ENCODE data around the gene SLC25A39. TPM values are rescaled to one million over a fixed set of nuclear protein-coding genes. Genes with fewer than 3 reads are reported as not detected.
A peak's percentile ranks its signal among the peaks of the same experiment; 100 is the strongest.

Gene SLC25A39
- total and polyA plus RNA-seq, 9 of the 15 experiments (the other 6 are each of a cell fraction or from before 2014, with no cell fraction given) = 4.8 to 267 (median 140) TPM

DNA sequence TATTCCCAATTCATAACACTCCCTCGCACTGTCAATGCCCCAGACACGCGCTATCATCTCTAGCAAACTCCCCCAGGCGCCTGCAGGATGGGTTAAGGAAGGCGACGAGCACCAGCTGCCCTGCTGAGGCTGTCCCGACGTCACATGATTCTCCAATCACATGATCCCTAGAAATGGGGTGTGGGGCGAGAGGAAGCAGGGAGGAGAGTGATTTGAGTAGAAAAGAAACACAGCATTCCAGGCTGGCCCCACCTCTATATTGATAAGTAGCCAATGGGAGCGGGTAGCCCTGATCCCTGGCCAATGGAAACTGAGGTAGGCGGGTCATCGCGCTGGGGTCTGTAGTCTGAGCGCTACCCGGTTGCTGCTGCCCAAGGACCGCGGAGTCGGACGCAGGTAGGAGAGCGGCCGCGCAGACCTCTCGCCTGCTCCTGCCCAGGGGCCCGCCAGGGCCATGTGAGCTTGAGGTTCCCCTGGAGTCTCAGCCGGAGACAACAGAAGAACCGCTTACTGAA lies 20.4 kb upstream of the SLC25A39 start, which contains the start of gene GRN (continued):
- no peak for TF ChIP-seq NR2C1 (IDR thresholded peaks at IDR 0.05)
- TF ChIP-seq NR2C1 (tag; IDR thresholded peaks at IDR 0.05) = no peak
- TF ChIP-seq, protein P1, sequence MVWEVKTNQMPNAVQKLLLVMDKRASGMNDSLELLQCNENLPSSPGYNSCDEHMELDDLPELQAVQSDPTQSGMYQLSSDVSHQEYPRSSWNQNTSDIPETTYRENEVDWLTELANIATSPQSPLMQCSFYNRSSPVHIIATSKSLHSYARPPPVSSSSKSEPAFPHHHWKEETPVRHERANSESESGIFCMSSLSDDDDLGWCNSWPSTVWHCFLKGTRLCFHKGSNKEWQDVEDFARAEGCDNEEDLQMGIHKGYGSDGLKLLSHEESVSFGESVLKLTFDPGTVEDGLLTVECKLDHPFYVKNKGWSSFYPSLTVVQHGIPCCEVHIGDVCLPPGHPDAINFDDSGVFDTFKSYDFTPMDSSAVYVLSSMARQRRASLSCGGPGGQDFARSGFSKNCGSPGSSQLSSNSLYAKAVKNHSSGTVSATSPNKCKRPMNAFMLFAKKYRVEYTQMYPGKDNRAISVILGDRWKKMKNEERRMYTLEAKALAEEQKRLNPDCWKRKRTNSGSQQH (CRISPR knock-in tag; IDR thresholded peaks at IDR 0.05) = no peak
- TF ChIP-seq BCL6 (CRISPR knock-in tag; IDR thresholded peaks at IDR 0.05) = no peak
- peak; percentile 96 for TF ChIP-seq NFYB (IDR thresholded peaks at IDR 0.05; ENCODE audit: extremely low read depth, insufficient read length)
- TF ChIP-seq, protein P2, sequence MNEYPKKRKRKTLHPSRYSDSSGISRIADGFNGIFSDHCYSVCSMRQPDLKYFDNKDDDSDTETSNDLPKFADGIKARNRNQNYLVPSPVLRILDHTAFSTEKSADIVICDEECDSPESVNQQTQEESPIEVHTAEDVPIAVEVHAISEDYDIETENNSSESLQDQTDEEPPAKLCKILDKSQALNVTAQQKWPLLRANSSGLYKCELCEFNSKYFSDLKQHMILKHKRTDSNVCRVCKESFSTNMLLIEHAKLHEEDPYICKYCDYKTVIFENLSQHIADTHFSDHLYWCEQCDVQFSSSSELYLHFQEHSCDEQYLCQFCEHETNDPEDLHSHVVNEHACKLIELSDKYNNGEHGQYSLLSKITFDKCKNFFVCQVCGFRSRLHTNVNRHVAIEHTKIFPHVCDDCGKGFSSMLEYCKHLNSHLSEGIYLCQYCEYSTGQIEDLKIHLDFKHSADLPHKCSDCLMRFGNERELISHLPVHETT (CRISPR knock-in tag; conservative IDR thresholded peaks at IDR 0.05 in 1 of 2, IDR thresholded peaks at IDR 0.05 in 1 of 2) = peak in 1 of 2 experiments; percentile 31; a peak in 1 of 4 replicates
- TF ChIP-seq, protein P3, sequence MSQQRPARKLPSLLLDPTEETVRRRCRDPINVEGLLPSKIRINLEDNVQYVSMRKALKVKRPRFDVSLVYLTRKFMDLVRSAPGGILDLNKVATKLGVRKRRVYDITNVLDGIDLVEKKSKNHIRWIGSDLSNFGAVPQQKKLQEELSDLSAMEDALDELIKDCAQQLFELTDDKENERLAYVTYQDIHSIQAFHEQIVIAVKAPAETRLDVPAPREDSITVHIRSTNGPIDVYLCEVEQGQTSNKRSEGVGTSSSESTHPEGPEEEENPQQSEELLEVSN (IDR thresholded peaks at IDR 0.05; ENCODE audit: borderline replicate concordance in 1 of 2, extremely low read depth in 1 of 2, insufficient read depth in 1 of 2, insufficient read length in 1 of 2, low read depth in 1 of 2, low read length in 1 of 2, poor library complexity in 1 of 2, severe bottlenecking in 1 of 2) = peak; percentile 13 to 81
- no peak for TF ChIP-seq HMG20B (CRISPR knock-in tag; IDR thresholded peaks at IDR 0.05)
- TF ChIP-seq CHD2 (IDR thresholded peaks at IDR 0.05; ENCODE audit: low read depth, low read length) = peak; percentile 71; the same call in 1 of the 2 replicates
- no peak for TF ChIP-seq HDGF (IDR thresholded peaks at IDR 0.05)
- TF ChIP-seq, protein P4, sequence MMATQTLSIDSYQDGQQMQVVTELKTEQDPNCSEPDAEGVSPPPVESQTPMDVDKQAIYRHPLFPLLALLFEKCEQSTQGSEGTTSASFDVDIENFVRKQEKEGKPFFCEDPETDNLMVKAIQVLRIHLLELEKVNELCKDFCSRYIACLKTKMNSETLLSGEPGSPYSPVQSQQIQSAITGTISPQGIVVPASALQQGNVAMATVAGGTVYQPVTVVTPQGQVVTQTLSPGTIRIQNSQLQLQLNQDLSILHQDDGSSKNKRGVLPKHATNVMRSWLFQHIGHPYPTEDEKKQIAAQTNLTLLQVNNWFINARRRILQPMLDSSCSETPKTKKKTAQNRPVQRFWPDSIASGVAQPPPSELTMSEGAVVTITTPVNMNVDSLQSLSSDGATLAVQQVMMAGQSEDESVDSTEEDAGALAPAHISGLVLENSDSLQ (IDR thresholded peaks at IDR 0.05) = no peak; the same call in 1 of the 2 replicates
- TF ChIP-seq, protein P5, sequence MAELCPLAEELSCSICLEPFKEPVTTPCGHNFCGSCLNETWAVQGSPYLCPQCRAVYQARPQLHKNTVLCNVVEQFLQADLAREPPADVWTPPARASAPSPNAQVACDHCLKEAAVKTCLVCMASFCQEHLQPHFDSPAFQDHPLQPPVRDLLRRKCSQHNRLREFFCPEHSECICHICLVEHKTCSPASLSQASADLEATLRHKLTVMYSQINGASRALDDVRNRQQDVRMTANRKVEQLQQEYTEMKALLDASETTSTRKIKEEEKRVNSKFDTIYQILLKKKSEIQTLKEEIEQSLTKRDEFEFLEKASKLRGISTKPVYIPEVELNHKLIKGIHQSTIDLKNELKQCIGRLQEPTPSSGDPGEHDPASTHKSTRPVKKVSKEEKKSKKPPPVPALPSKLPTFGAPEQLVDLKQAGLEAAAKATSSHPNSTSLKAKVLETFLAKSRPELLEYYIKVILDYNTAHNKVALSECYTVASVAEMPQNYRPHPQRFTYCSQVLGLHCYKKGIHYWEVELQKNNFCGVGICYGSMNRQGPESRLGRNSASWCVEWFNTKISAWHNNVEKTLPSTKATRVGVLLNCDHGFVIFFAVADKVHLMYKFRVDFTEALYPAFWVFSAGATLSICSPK (IDR thresholded peaks at IDR 0.05; ENCODE audit: borderline replicate concordance) = no peak
- TF ChIP-seq, protein P6, sequence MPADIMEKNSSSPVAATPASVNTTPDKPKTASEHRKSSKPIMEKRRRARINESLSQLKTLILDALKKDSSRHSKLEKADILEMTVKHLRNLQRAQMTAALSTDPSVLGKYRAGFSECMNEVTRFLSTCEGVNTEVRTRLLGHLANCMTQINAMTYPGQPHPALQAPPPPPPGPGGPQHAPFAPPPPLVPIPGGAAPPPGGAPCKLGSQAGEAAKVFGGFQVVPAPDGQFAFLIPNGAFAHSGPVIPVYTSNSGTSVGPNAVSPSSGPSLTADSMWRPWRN (IDR thresholded peaks at IDR 0.05; ENCODE audit: low read depth) = no peak
- TF ChIP-seq BHLHE40 (IDR thresholded peaks at IDR 0.05; ENCODE audit: low read length) = peak; percentile 50
- TF ChIP-seq, protein P7, sequence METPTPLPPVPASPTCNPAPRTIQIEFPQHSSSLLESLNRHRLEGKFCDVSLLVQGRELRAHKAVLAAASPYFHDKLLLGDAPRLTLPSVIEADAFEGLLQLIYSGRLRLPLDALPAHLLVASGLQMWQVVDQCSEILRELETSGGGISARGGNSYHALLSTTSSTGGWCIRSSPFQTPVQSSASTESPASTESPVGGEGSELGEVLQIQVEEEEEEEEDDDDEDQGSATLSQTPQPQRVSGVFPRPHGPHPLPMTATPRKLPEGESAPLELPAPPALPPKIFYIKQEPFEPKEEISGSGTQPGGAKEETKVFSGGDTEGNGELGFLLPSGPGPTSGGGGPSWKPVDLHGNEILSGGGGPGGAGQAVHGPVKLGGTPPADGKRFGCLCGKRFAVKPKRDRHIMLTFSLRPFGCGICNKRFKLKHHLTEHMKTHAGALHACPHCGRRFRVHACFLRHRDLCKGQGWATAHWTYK (CRISPR knock-in tag; IDR thresholded peaks at IDR 0.05) = no peak
- 0 out of 2 replicates have a peak, but pooled peaks have one; percentile 23 for TF ChIP-seq TCF3 (CRISPR knock-in tag; IDR thresholded peaks at IDR 0.05)
- no peak for TF ChIP-seq NR2F6 (CRISPR knock-in tag; IDR thresholded peaks at IDR 0.05)
- no peak for TF ChIP-seq CBFB (CRISPR knock-in tag; IDR thresholded peaks at IDR 0.05)
